Smooth muscle cell (in vitro differentiated cells): ENCODE results near the gene CMTM8. TPM values are rescaled to one million over a fixed set of nuclear protein-coding genes. Genes with fewer than 3 reads are reported as not detected.

ENCODE experiments used
- DNase-seq: peaks from one replicate; lab custom pipeline; 2025; ENCODE audit not compliant: unreplicated experiment; lab: John Stamatoyannopoulos, UW
- H2AFZ ChIP-seq: fragments of 200-600 bp; sonication (generic); 2 replicates; pipeline ENCODE4 v1.6.0; 2016; ENCODE audit warnings: antibody characterized with exemption, low read depth, mild to moderate bottlenecking
- H3F3A ChIP-seq: fragments of 200-600 bp; sonication (generic); 2 replicates; pipeline ENCODE4 v1.6.0; 2017; ENCODE audit warnings: antibody characterized with exemption, low read depth
- H3K27ac ChIP-seq: fragments of 200-600 bp; sonication (generic); 2 replicates; pipeline ENCODE4 v1.5.1; 2016; ENCODE audit warnings: low read depth, mild to moderate bottlenecking
- H3K27me3 ChIP-seq: fragments of 200-600 bp; sonication (generic); 2 replicates; pipeline ENCODE4 v1.6.1; 2016; ENCODE audit warnings: low read depth, mild to moderate bottlenecking
- H3K36me3 ChIP-seq: fragments of 200-600 bp; sonication (generic); 2 replicates; pipeline ENCODE4 v1.5.1; 2016; ENCODE audit warnings: low read depth
- H3K4me1 ChIP-seq: fragments of 200-600 bp; sonication (generic); 2 replicates; pipeline ENCODE4 v1.5.1; 2016; ENCODE audit warnings: low read depth
- H3K4me2 ChIP-seq: fragments of 200-600 bp; sonication (generic); 2 replicates; pipeline ENCODE4 v1.6.0; 2016; ENCODE audit warnings: mild to moderate bottlenecking
- H3K4me3 ChIP-seq: fragments of 200-600 bp; sonication (generic); 2 replicates; pipeline ENCODE4 v1.5.1; 2016; ENCODE audit warnings: mild to moderate bottlenecking
- H3K79me2 ChIP-seq: fragments of 200-600 bp; sonication (generic); 2 replicates; pipeline ENCODE4 v1.6.0; 2016; ENCODE audit warnings: low read depth, mild to moderate bottlenecking
- H3K9ac ChIP-seq: fragments of 200-600 bp; sonication (generic); 2 replicates; pipeline ENCODE4 v1.6.0; 2016; ENCODE audit warnings: low read depth
- H3K9me3 ChIP-seq: fragments of 200-600 bp; sonication (generic); replicated peaks from 2 replicates; pipeline ENCODE4 v1.5.1; 2016; ENCODE audit warnings: low read depth
- H4K20me1 ChIP-seq: fragments of 200-600 bp; sonication (generic); 2 replicates; pipeline ENCODE4 v1.6.0; 2016; ENCODE audit warnings: low read depth
- WGBS: methylation state at CpG from one replicate; pipeline ENCODE4 v1.1.7; 2016; ENCODE audit warnings: low lambda C conversion rate; 5-methylcytosine and 5-hydroxymethylcytosine counted together
- polyA plus RNA-seq: library from polyadenylated mRNA; unstranded; fragments of >200 nt; fragmentation: Nextera tagmentation; extraction: Ambion mirVana; gene quantifications from 2 replicates; pipeline ENCODE4 v1.2.1, GENCODE V29; 2016
- small RNA-seq: library from RNA; depleted of rRNA; stranded (forward); fragments of <200 nt; gene quantifications from one replicate; pipeline ENCODE3, GENCODE V24; 2014
- total RNA-seq: library from RNA; depleted of rRNA; stranded (reverse); fragments of >200 nt; gene quantifications from 2 replicates; pipeline ENCODE4 v1.2.3, GENCODE V29; 2014
- TF ChIP-seq, protein P1 (sequence below): fragments of 200-600 bp; sonication (generic); IDR thresholded peaks from 2 replicates; pipeline ENCODE4 v1.5.1; 2017; ENCODE audit warnings: borderline replicate concordance, mild to moderate bottlenecking, antibody characterized with exemption; ENCODE audit not compliant: insufficient read depth, poor library complexity, severe bottlenecking

Gene CMTM8
- total and polyA plus RNA-seq, 2 experiments from 2014 or later = 1.9 TPM

GRCh38 chr3:32419742-32420125, 181.3 kb downstream of the CMTM8 start:
- Histone ChIP-seq H3K27me3 (no peaks in the 10 kb centered on the region), H3K79me2 (peaks cover 44% of the 10 kb centered on the region), H4K20me1 (peaks cover 6% of the 10 kb centered on the region), H3K4me3 (no peak overlapping the region), H2AFZ (no peak overlapping the region), H3K4me2 (peak overlapping the region; percentile 6), H3K9me3 (no peaks in the 10 kb centered on the region), H3K4me1 (peaks cover 11% of the 10 kb centered on the region), H3K36me3 (no peaks in the 10 kb centered on the region), H3K9ac (peak overlapping the region; percentile 8), H3K27ac (peak overlapping the region; percentile 89), H3F3A (peaks cover 13% of the 10 kb centered on the region)
- 89% methylated on average over 2 of the region's 2 CpGs for WGBS
- TF ChIP-seq, protein P1, sequence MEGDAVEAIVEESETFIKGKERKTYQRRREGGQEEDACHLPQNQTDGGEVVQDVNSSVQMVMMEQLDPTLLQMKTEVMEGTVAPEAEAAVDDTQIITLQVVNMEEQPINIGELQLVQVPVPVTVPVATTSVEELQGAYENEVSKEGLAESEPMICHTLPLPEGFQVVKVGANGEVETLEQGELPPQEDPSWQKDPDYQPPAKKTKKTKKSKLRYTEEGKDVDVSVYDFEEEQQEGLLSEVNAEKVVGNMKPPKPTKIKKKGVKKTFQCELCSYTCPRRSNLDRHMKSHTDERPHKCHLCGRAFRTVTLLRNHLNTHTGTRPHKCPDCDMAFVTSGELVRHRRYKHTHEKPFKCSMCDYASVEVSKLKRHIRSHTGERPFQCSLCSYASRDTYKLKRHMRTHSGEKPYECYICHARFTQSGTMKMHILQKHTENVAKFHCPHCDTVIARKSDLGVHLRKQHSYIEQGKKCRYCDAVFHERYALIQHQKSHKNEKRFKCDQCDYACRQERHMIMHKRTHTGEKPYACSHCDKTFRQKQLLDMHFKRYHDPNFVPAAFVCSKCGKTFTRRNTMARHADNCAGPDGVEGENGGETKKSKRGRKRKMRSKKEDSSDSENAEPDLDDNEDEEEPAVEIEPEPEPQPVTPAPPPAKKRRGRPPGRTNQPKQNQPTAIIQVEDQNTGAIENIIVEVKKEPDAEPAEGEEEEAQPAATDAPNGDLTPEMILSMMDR = no peak
- DNase-seq = no peak

Small RNA genes lying within 50 kb of the gene (small RNA-seq; reads per million reads assigned to genes)
- gene AC097639.2 = not detected

Other genes starting within 250 kb of the CMTM8 start
- gene GPD1L, start 132.1 kb upstream of the CMTM8 start, total RNA-seq = 5.9 and 8.2 TPM in 2 replicates
- gene GPD1L, start 132.1 kb upstream of the CMTM8 start, polyA plus RNA-seq = 3.6 and 4.1 TPM in 2 replicates
- 7.2 and 23.4 TPM in 2 replicates for gene CMTM7, start 153.2 kb downstream of the CMTM8 start, total RNA-seq
- gene CMTM7, start 153.2 kb downstream of the CMTM8 start, polyA plus RNA-seq = 43.1 and 70.6 TPM in 2 replicates